CD1c-positive myeloid dendritic cell (primary cell): ENCODE results near the gene B4GALNT4.
"Not testable (repeated sequence)": the region's sequence is repeated elsewhere in the genome, so short reads cannot be mapped to it uniquely, and the experiment has no call there.

Experiments
- DNase-seq: peaks from one replicate; pipeline ENCODE4 v3.0.0-alpha.2; 2016; ENCODE audit errors: extremely low spot score

B4GALNT4 gene

GRCh38 chr11:376531-377173, 7.4 kb downstream of the B4GALNT4 start:
- no peak for DNase-seq

- no peak for DNase-seq
These were observed 8.0 kb downstream of the B4GALNT4 start for GRCh38 chr11:377174-377865.

GRCh38 chr11:377883-378500, 8.7 kb downstream of the B4GALNT4 start:
- no peak for DNase-seq

DNA sequence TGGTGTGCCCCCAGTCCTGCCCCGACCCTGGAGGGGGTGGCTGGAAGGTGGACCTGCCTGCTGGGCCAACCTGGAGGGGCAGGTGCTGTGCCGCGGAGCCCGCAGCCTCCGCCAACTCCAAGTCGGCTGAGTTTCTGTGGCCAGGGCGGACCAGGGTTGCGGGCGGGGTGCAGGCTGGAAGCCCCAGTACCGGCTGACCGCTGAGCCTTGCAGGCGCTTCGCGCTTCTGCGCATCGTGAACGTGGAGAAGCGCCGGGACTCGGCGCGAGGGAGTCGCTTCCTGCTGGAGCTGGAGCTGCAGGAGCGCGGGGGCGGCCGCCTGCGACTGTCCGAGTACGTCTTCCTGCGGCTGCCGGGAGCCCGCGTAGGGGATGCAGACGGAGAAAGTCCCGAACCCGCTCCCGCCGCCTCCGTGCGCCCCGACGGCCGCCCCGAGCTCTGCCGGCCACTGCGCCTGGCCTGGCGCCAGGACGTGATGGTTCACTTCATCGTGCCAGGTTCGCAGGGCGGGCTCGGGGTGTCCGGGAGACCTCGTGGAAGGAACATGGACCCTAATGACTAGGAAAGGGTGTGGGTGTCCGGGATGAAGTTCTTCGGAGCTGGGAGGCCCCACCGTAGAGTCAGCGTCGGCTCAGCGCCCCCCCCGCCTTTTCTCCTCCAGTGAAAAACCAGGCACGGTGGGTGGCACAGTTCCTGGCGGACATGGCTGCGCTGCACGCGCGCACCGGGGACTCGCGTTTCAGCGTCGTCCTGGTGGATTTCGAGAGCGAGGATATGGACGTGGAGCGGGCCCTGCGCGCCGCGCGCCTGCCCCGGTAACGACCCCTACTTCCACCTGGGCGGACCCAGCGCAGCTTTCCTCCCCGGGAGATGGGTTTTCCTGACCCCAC, 10.2 kb downstream of the B4GALNT4 start:
- DNase-seq = no peak

DNA sequence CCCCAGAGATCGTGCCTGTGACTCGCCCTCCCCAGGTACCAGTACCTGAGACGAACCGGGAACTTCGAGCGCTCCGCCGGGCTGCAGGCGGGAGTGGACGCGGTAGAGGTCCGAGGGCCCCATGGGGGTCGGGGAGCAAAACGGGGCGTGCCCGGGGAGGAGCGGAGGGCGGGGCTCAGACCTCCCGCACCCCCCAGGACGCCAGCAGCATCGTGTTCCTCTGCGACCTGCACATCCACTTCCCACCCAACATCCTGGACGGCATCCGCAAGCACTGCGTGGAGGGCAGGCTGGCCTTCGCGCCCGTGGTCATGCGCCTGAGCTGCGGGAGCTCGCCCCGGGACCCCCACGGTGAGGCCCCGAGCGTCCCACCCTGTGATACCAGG, 10.8 kb downstream of the B4GALNT4 start:
- no peak for DNase-seq

DNA sequence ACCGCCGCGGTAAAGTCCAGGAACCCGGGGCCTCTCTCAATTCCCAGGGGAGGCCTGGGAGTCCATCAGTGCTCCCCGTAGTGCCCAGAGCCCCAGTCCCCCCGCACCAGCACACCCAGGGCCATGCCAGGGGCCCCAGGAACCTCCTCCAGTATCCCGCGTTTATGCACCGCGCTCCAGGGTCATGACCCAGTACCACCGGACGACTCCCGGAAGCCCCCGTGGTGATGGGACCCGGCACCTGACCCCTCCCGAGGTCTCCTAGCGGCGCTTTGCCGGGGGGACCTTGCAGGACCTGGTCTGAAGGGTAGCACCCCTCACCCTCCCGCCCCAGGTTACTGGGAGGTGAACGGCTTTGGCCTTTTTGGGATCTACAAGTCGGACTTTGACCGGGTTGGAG, 11.2 kb downstream of the B4GALNT4 start:
- DNase-seq = no peak

DNA sequence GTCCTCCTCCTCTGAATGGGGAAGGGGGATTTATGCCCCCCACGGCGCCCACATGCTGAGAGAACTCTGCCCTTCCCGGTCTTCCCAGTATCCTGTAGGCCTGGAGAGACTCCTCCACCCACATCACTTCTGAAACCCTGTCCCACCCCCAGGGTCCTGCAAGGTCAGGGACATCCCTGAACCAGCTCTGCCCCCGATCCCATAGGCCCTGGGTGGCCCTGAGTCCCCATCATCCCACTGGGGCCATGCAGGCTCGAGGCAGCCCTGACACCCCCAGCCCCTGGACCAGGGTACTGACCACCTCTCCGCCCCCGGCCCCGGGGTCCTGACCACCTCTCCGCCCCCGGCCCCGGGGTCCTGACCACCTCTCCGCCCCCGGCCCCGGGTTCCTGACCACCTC, 11.7 kb downstream of the B4GALNT4 start:
- DNase-seq = no peak

- no peak for DNase-seq
These were observed 12.3 kb downstream of the B4GALNT4 start for GRCh38 chr11:381501-382072.

DNA sequence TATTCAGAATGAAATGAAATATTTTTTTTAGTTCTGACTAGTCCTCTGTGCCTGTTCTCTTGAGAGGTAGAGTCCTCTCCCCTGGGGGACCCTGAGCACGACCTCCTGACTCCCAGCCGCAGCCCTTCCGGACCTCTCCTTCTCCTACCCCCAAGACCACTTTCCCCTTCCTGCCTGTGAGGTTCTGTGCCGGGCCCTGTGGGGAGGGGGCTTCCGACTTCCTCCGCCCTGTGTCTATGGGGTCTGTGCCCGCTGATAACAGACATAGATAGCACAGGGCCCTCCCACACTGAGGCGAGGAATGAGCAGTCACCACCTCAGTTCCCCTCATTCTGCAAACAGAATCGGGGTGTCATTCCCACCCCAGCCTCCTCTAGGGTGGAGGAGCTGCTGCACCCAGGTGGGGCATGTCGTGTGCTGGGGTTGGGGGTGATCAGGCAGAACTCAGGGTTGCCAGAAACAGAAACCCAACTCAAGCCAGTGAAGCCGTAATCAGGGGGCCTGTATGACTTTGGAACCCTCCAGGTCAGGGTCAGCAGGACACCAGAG, 12.9 kb downstream of the B4GALNT4 start:
- DNase-seq = no peak

DNA sequence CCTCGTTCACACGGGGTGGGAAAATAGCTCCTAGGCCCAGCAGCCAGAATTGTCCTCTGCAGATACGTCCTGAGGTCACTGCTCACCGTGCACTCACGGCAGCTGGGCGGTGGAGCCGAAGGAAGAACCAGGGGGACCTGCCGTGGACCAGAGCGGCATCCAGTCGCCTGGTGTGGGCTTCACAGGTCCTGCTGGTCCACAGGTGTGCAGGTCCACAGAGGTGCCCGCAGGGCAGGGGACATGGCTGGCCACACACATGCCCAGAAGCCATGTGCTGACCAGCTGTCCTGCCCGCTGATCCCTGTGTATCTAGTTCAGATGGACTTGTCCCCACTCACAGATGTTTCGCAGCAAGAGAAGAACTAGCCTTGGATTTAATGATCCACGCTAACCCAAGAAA, 14.1 kb downstream of the B4GALNT4 start:
- no peak for DNase-seq

DNA sequence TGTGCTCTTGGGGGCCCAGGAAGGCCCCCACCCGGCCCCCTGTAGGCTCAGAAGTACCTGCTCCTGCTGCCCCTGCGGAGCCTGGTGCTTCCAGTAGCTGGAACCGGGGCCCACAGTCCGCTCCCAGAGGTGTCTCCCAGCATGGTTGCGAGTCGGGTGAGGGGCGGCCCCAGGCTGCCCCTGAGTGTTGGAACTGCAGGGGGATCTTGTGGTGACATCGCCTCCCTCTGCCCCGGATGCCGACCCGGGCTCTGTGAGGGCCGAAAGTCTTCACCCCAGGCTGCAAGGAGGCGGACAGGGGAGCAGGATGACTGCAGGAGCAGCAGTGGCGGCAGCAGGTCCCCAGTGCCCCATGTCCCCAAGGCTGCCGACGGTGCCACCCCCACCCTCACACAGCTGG, 15.2 kb downstream of the B4GALNT4 start:
- no peak for DNase-seq

DNA sequence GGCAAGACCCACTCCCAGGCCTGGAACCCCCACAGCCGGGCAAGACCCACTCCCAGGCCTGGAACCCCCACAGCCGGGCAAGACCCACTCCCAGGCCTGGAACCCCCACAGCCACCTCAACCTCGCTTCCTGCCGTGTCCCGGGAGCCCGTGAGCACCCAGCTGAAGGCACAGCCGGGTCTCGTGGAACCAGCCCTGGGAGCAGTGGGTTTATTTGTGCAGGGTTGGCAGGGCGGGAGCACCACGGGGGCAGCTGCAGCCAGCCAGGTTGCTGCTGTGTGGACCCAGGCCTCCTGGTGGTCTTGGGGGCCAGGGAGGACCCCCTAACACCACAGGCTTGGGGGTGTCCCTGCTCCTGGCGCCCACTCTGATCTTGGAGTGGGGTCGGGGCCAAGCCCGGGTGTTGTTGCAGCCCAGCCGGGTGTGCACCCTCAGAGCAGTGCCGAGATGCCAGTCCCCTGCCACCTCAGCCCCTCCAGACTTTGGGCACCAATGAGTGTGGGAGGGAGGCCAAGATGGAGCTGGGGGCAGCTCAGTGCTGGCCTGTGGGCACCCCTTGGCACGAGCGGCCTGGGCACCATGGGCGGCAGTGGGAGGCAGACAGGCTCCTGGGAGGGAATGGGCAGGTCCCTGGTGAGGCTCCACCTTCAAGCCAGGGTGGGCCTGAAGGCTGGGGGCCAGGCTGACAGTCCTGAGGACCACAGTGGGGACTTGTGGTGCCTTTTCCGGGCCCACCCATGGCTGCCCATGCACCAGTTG, 16.5 kb downstream of the B4GALNT4 start:
- DNase-seq = no peak

GRCh38 chr11:386483-386882, 17.2 kb downstream of the B4GALNT4 start:
- no peak for DNase-seq

GRCh38 chr11:387193-387793, 18.0 kb downstream of the B4GALNT4 start:
- DNase-seq = no peak

- DNase-seq = not testable (repeated sequence)
These were observed 20.1 kb downstream of the B4GALNT4 start for GRCh38 chr11:389369-389768.

DNA sequence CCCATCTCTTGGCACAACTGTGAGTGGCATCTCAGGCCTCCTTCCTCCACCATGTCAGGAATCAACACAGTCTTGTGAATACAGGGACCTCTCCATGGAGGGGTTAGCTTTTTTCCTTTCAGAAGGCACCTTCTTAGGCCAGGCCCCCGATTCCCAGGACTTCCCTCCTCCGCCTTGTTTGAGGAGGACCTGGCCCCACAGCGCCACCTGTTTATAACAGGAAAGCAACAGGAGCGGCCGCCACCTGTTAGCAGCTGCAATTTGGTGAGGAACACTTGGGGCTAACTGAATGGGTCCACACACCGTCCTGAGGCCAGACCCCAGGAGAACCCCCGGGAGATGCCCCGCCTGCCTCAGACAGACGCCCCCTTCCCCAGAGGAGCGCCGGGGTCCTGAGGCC, 20.9 kb downstream of the B4GALNT4 start:
- DNase-seq = no peak

DNA sequence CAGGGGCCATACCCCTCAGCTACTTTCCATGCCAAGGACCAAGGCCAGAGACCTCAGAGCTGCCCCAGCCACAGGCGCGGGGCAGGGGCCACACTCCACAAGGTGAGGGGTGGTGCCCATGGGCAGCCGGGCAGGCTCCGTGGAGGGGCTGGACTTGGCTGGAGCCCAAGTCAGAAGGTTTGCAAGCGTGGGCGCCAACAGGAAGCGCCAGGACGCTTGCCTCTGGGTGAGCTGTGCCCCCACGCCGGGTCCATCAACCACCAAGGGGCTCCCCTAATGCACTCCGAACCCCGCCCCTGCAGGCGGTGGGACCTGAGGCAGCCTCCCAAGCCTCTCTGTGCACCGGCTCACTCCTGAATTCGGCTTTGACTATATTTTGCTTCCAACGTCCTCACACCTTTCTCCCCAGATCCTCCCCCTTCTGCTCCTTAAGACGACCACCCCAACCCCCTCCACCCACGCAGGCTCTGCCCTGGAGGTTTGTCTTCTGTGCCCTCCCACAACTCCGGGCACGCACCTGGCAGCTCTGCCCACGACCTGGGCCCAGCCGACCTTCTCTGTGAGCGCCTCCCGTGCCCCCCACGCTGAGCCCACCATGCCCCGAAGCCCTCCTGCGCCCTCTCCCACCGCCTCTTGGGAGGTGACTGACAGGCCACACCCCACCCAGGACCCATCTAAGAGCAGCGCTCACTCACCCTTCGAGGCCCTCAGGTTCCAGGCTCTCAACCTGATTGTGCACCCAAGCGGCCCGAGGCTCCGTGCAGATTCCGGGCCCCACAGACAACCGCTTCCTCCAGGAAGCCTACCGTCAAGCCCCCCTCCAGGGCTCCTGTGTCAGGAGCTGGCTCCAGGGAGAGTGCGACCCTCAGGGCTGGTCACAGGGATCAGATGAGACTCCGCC, 22.1 kb downstream of the B4GALNT4 start:
- no peak for DNase-seq

DNA sequence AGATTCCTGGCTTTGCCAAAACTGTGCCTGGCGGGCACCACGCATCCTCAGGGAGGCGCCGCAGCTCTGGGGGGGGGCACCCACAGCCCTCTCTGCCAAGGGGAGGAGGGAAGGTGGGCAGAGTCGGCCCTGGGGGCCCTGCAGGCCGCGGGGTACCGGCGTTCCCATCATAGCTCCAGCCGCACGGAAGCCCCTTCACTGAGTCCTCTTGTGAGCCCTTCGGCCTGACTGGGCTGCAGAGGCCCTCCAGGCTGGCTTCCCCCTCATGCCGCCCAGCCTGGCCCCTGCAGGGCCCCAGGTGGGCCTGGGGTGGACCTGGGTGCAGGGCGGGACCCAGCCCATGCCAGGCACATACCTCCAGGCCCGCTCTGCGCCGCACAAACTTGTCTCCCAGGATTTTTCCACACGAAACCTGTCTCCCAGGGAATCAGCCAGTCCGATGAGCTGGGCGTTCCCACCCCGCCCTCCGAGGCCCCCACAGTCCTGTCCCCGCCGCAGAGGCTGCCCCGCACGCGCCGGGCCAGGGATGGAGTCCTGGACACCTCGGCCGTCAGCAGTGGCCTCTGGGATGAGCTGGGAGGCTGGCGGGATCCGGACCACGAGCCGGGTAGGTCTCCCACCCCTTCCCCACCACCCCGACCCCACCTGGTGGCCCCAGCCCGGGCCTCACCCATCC, 22.9 kb downstream of the B4GALNT4 start:
- no peak for DNase-seq
